AG04450 (cell line): ENCODE results near the gene CYP1A2. TPM values are rescaled to one million over a fixed set of nuclear protein-coding genes. Genes with fewer than 3 reads are reported as not detected.

Experiments used
- CTCF ChIA-PET: fragments of 300-600, 350-600 bp; formaldehyde crosslinking; extraction: SDS; loops from one replicate; lab custom pipeline; 2022; ENCODE audit warnings: antibody characterized with exemption, inconsistent platforms; lab: Charles Lee
- POLR2A ChIA-PET: fragments of 350-600 bp; formaldehyde crosslinking; extraction: SDS; loops from one replicate; lab custom pipeline; 2021; ENCODE audit warnings: antibody characterized with exemption, inconsistent platforms; lab: Yijun Ruan, JAX
- DNase-seq: peaks from one replicate; pipeline ENCODE4 v3.0.0-alpha.2; 2011; ENCODE audit warnings: low read depth, low spot score
- H3K27ac ChIP-seq: one replicate; pipeline ENCODE4 v1.5.1; 2012; ENCODE audit warnings: low read depth, low read length, control low read depth
- H3K27me3 ChIP-seq: one replicate; pipeline ENCODE4 v1.6.0; 2012; ENCODE audit warnings: low read length; ENCODE audit not compliant: control insufficient read depth, insufficient read depth
- H3K4me3 ChIP-seq: 2 replicates; pipeline ENCODE4 v1.5.1; 2011; ENCODE audit warnings: mild to moderate bottlenecking, low read depth, low read length, control low read depth
- H3K9me3 ChIP-seq: 2 replicates; pipeline ENCODE4 v1.5.1; 2012; ENCODE audit warnings: low read length; ENCODE audit not compliant: control insufficient read depth, insufficient read depth
- polyA plus RNA-seq: library from polyadenylated mRNA; depleted of rRNA; stranded (reverse); fragments of >200 nt; gene quantifications from 2 replicates; pipeline ENCODE4 v1.2.3, GENCODE V29; 2011
- TF ChIP-seq, protein P1 (sequence below): IDR thresholded peaks from 2 replicates; pipeline ENCODE4 v1.5.1; 2011; ENCODE audit warnings: low read depth, low read length, control low read depth, inconsistent platforms

CYP1A2 gene
- polyA plus RNA-seq, 1 experiment, result not detected

DNA sequence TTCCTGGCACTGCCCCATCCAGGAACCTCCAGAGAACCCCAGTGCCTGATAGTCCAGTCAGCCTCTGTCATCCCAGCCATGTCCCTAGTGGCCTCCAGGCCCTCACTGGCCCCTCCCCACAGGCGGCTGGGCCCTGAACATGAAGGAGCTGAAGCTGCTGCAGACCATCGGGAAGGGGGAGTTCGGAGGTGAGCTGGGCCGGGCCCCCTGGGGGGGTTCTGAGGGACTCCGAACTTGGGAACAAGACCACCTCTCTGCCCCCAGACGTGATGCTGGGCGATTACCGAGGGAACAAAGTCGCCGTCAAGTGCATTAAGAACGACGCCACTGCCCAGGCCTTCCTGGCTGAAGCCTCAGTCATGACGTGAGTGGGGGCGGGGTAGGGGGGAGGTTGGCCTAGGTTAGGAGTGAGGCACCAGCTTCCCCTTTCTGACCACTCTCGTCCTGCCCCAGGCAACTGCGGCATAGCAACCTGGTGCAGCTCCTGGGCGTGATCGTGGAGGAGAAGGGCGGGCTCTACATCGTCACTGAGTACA, 52.0 kb downstream of the CYP1A2 start:
- POLR2A ChIA-PET, result interaction anchor here (0.7 kb wide), 1 partner anchor 17 kb away, joined by 3 read pairs; no protein-coding TSS in a partner anchor
- CTCF ChIA-PET, result interaction anchor here (0.7 to 1.9 kb wide), 7 partner anchors 9 to 30 kb away, joined by 3 to 22 read pairs (median 4); no protein-coding TSS in a partner anchor

DNA sequence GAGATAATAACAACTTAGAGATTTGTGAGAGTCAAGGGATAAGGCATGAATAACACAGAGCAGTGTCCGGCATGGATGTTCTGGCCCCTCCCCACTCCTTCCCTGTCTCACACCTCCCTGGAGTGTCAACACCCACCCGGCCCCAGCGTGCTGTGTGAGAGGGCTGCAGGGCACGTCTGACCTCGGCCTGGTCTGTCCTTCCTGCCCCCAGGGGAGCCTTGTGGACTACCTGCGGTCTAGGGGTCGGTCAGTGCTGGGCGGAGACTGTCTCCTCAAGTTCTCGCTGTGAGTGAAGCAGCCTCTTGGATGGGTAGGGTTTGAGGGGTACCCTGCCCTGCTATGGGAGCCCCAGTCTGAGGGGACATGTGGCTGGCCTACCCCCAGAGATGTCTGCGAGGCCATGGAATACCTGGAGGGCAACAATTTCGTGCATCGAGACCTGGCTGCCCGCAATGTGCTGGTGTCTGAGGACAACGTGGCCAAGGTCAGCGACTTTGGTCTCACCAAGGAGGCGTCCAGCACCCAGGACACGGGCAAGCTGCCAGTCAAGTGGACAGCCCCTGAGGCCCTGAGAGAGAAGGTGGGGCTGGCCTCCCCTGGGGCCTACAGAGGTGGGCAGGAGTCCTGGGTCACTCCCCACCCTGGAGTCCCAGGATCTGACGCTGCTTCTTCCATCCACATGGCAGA, 52.8 kb downstream of the CYP1A2 start:
- H3K4me3 ChIP-seq, result no peak overlapping the region
- TF ChIP-seq, protein P1, sequence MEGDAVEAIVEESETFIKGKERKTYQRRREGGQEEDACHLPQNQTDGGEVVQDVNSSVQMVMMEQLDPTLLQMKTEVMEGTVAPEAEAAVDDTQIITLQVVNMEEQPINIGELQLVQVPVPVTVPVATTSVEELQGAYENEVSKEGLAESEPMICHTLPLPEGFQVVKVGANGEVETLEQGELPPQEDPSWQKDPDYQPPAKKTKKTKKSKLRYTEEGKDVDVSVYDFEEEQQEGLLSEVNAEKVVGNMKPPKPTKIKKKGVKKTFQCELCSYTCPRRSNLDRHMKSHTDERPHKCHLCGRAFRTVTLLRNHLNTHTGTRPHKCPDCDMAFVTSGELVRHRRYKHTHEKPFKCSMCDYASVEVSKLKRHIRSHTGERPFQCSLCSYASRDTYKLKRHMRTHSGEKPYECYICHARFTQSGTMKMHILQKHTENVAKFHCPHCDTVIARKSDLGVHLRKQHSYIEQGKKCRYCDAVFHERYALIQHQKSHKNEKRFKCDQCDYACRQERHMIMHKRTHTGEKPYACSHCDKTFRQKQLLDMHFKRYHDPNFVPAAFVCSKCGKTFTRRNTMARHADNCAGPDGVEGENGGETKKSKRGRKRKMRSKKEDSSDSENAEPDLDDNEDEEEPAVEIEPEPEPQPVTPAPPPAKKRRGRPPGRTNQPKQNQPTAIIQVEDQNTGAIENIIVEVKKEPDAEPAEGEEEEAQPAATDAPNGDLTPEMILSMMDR, result no peak
- POLR2A ChIA-PET, result no interaction called here
- H3K9me3 ChIP-seq, result no peaks in the 10 kb centered on the region; the same call in 1 of the 2 replicates
- no peak overlapping the region for H3K27ac ChIP-seq
- CTCF ChIA-PET, result interaction anchor here (1.1 to 1.8 kb wide), 4 partner anchors 10 to 29 kb away, joined by 3 to 10 read pairs (median 7); no protein-coding TSS in a partner anchor
- DNase-seq, result no peak
- H3K27me3 ChIP-seq, result no peaks in the 10 kb centered on the region

More for the DNA sequence above, 52.0 kb downstream of the CYP1A2 start:
- TF ChIP-seq, protein P1, result no peak
- H3K27me3 ChIP-seq, result no peaks in the 10 kb centered on the region
- H3K4me3 ChIP-seq, result no peak overlapping the region
- no peak for DNase-seq
- H3K27ac ChIP-seq, result no peak overlapping the region
- no peaks in the 10 kb centered on the region; the same call in 1 of the 2 replicates for H3K9me3 ChIP-seq

DNA sequence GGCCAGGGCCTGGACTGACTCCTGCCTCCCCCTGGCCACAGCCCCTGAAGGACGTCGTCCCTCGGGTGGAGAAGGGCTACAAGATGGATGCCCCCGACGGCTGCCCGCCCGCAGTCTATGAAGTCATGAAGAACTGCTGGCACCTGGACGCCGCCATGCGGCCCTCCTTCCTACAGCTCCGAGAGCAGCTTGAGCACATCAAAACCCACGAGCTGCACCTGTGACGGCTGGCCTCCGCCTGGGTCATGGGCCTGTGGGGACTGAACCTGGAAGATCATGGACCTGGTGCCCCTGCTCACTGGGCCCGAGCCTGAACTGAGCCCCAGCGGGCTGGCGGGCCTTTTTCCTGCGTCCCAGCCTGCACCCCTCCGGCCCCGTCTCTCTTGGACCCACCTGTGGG, 53.6 kb downstream of the CYP1A2 start:
- CTCF ChIA-PET, result no interaction called here
- POLR2A ChIA-PET, result no interaction called here
- Histone ChIP-seq H3K27me3 (no peaks in the 10 kb centered on the region), H3K27ac (no peak overlapping the region), H3K4me3 (no peak overlapping the region), H3K9me3 (no peaks in the 10 kb centered on the region; the same call in 1 of the 2 replicates)
- TF ChIP-seq, protein P1, result no peak
- no peak for DNase-seq

DNA sequence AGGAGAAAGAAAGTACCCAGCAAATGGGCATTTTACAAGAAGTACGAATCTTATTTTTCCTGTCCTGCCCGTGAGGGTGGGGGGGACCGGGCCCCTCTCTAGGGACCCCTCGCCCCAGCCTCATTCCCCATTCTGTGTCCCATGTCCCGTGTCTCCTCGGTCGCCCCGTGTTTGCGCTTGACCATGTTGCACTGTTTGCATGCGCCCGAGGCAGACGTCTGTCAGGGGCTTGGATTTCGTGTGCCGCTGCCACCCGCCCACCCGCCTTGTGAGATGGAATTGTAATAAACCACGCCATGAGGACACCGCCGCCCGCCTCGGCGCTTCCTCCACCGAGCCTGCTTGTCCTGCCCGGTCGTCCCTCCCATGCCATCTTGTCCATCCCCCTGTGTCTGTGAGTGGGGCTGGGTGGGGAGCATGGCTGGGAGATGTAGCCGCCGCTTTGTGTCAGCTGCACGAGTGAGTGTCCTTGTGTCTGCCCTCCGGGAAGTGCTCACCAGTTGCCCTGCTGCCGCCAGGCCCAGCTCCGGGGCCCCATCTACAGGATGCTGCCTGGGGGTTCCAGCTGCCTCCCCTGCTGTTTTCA, 54.3 kb downstream of the CYP1A2 start:
- no peaks in the 10 kb centered on the region for H3K27me3 ChIP-seq
- no peak for DNase-seq
- TF ChIP-seq, protein P1, result no peak
- no peaks in the 10 kb centered on the region; the same call in 1 of the 2 replicates for H3K9me3 ChIP-seq
- POLR2A ChIA-PET, result no interaction called here
- no peak overlapping the region for H3K27ac ChIP-seq
- H3K4me3 ChIP-seq, result no peak overlapping the region
- CTCF ChIA-PET, result no interaction called here
